GM12864 (cell line): ENCODE measurements around the gene SLC22A23.

ENCODE experiments used
- DNase-seq: peaks from one replicate; pipeline ENCODE4 v3.0.0-alpha.2; 2011; ENCODE audit warnings: low read depth
- H3K4me3 ChIP-seq: 2 replicates; pipeline ENCODE4 v1.5.1; 2011; ENCODE audit warnings: mild to moderate bottlenecking, low read depth, low read length, control low read depth
- CTCF ChIP-seq: IDR thresholded peaks from 2 replicates; pipeline ENCODE4 v1.5.1; 2011; ENCODE audit warnings: low read depth, mild to moderate bottlenecking, moderate library complexity, low read length, control low read depth, inconsistent platforms; ENCODE audit errors: missing control alignments

SLC22A23 gene

GRCh38 chr6:3415490-3415889, 41.4 kb downstream of the SLC22A23 start:
- no peak for TF ChIP-seq CTCF
- no peak overlapping the region for H3K4me3 ChIP-seq
- no peak for DNase-seq

- no peak overlapping the region for H3K4me3 ChIP-seq
- no peak for DNase-seq
- TF ChIP-seq CTCF = no peak
Measured at GRCh38 chr6:3415082-3415453, 41.8 kb downstream of the SLC22A23 start.

GRCh38 chr6:3414327-3415081, 42.3 kb downstream of the SLC22A23 start:
- no peak overlapping the region for H3K4me3 ChIP-seq
- no peak for DNase-seq
- TF ChIP-seq CTCF = no peak

- no peak overlapping the region for H3K4me3 ChIP-seq
- no peak for TF ChIP-seq CTCF
- no peak for DNase-seq
Measured at GRCh38 chr6:3413592-3413991, 43.3 kb downstream of the SLC22A23 start.

GRCh38 chr6:3412779-3413500, 43.9 kb downstream of the SLC22A23 start:
- DNase-seq = no peak
- no peak overlapping the region for H3K4me3 ChIP-seq
- TF ChIP-seq CTCF = no peak

- DNase-seq = no peak
- no peak for TF ChIP-seq CTCF
- H3K4me3 ChIP-seq = no peak overlapping the region
Measured at GRCh38 chr6:3411967-3412778, 44.7 kb downstream of the SLC22A23 start.
